Endothelial cell of umbilical vein (primary cell): ENCODE results near the gene ZNF438.

ENCODE experiments used
- EZH2 ChIP-seq: IDR thresholded peaks from 2 replicates; pipeline ENCODE4 v1.6.1; 2012; ENCODE audit warnings: borderline replicate concordance, low read depth, mild to moderate bottlenecking, moderate library complexity, low read length, inconsistent platforms; ENCODE audit not compliant: severe bottlenecking
- FOS ChIP-seq: IDR thresholded peaks from 2 replicates; pipeline ENCODE4 v1.6.1; 2011; ENCODE audit warnings: mild to moderate bottlenecking, low read length, moderate library complexity, borderline replicate concordance; ENCODE audit not compliant: insufficient read depth
- GATA2 ChIP-seq: IDR thresholded peaks from 2 replicates; pipeline ENCODE4 v1.7.0; 2011; ENCODE audit warnings: low read depth, mild to moderate bottlenecking, moderate library complexity, mixed read lengths, low read length; ENCODE audit not compliant: insufficient read length, insufficient read depth
- JUN ChIP-seq: IDR thresholded peaks from 2 replicates; pipeline ENCODE4 v1.6.1; 2011; ENCODE audit warnings: borderline replicate concordance, low read depth; ENCODE audit not compliant: insufficient read length, insufficient read depth
- MYC ChIP-seq: IDR thresholded peaks from one replicate; pipeline ENCODE4 v1.6.1; 2011; ENCODE audit warnings: mild to moderate bottlenecking, low read depth, low read length
- POLR2A ChIP-seq: IDR thresholded peaks from 2 replicates; pipeline ENCODE4 v1.6.1; 2012; ENCODE audit warnings: low read depth, mild to moderate bottlenecking, control low read depth, low read length
- POLR2AphosphoS5 ChIP-seq: IDR thresholded peaks from 2 replicates; pipeline ENCODE4 v1.6.1; 2012; ENCODE audit warnings: low read depth, mild to moderate bottlenecking, control low read depth, low read length, moderate library complexity; ENCODE audit not compliant: insufficient read depth
- TF ChIP-seq, protein P1 (sequence below): IDR thresholded peaks from 2 replicates; pipeline ENCODE4 v1.6.1; 2011; ENCODE audit not compliant: insufficient read depth, insufficient read length
- TF ChIP-seq, protein P2 (sequence below), 2 donors: IDR thresholded peaks; 1 replicate in 1 of 2; 2 replicates in 1 of 2; pipeline ENCODE4 v1.5.1; 2011; ENCODE audit warnings: low read length in 2 of 2, mild to moderate bottlenecking in 2 of 2, moderate library complexity in 2 of 2, control low read depth in 1 of 2, inconsistent platforms in 1 of 2, low read depth in 1 of 2; ENCODE audit not compliant: insufficient read depth in 1 of 2; ENCODE audit errors: extremely low read depth in 1 of 2

GRCh38 chr10:30918651-30919050 is 113.0 kb downstream of the ZNF438 start:
- TF ChIP-seq, protein P1, sequence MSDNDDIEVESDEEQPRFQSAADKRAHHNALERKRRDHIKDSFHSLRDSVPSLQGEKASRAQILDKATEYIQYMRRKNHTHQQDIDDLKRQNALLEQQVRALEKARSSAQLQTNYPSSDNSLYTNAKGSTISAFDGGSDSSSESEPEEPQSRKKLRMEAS: no peak
- TF ChIP-seq, protein P2, sequence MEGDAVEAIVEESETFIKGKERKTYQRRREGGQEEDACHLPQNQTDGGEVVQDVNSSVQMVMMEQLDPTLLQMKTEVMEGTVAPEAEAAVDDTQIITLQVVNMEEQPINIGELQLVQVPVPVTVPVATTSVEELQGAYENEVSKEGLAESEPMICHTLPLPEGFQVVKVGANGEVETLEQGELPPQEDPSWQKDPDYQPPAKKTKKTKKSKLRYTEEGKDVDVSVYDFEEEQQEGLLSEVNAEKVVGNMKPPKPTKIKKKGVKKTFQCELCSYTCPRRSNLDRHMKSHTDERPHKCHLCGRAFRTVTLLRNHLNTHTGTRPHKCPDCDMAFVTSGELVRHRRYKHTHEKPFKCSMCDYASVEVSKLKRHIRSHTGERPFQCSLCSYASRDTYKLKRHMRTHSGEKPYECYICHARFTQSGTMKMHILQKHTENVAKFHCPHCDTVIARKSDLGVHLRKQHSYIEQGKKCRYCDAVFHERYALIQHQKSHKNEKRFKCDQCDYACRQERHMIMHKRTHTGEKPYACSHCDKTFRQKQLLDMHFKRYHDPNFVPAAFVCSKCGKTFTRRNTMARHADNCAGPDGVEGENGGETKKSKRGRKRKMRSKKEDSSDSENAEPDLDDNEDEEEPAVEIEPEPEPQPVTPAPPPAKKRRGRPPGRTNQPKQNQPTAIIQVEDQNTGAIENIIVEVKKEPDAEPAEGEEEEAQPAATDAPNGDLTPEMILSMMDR (IDR thresholded peaks at IDR 0.05; ENCODE audit: extremely low read depth in 1 of 2, insufficient read depth in 1 of 2, low read depth in 1 of 2, low read length in 2 of 2): no peak
- TF ChIP-seq POLR2AphosphoS5 (no peak), FOS (no peak), GATA2 (no peak), POLR2A (no peak), EZH2 (no peak), MYC (no peak), JUN (no peak)
